Mesenteric fat pad (tissue), 1 donor: ENCODE measurements around the gene SORT1. TPM values are rescaled to one million over a fixed set of nuclear protein-coding genes. Genes with fewer than 3 reads are reported as not detected.

Experiments used
- DNase-seq: peaks from one replicate; pipeline ENCODE4 v3.0.0-alpha.2; 2020; ENCODE audit warnings: low spot score
- total RNA-seq: library from RNA; stranded (reverse); fragmentation: NEBNext Ultra II Directional; extraction: Animal tissue kit (Norgen Biotek cat#: 25700); gene quantifications from one replicate; pipeline ENCODE4 v1.2.1, GENCODE V29; 2021
- donor health status: DM: yes; HTN: yes; CAD: no.

SORT1 gene
- total RNA-seq, 1 donor from 2014 or later: 169 TPM

GRCh38 chr1:109263597-109264378 lies 133.9 kb downstream of the SORT1 start:
- DNase-seq: peak; percentile 93

GRCh38 chr1:109263234-109263596 lies 134.5 kb downstream of the SORT1 start:
- no peak for DNase-seq

DNA sequence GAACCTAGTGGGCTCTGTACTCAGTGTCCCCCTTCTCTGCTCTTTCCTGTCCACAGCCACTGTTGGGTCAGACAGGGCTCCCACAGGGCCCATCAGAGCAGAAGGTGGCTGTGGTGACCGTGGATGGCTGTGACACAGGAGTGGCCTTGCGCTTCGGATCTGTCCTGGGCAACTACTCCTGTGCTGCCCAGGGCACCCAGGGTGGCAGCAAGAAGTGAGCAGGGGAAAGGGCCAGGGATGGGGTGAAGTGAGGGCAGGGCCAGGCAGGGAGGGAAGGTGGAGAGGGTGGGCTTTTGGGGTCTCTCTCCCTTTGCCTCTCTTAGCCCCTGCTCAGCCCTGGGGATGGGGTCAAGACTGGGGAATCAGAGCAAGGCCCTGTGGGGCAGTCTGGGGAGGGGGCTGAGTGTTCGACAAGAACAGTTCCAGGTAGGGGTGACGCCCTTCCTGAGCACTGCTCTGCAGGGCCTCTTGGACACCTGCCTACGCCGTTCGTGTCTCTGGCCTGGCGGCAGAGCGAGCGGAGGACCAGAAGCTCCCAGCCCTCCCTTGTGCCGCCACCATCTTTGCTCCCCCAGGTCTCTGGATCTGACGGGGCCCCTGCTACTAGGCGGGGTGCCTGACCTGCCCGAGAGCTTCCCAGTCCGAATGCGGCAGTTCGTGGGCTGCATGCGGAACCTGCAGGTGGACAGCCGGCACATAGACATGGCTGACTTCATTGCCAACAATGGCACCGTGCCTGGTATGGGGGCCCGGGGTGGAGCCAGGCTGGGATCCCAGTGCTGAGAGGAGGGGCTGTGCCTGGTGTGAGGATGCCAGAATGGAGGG lies 135.3 kb downstream of the SORT1 start:
- DNase-seq: no peak

DNA sequence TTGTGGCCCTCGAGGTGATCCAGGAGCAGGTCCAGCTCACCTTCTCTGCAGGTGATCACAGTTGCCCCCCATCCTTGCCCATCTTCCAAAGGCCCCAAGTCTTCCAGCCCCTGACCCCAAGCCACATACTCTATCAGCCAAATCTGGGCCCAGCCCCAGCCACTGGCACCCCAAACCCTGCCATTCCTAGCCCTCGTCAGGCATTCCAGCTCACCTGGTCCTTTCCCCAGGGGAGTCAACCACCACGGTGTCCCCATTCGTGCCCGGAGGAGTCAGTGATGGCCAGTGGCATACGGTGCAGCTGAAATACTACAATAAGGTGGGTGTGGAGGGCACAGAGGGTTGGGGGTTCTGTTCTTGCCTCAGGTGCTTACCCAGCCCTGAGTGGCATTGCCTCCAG lies 136.1 kb downstream of the SORT1 start:
- no peak for DNase-seq

DNA sequence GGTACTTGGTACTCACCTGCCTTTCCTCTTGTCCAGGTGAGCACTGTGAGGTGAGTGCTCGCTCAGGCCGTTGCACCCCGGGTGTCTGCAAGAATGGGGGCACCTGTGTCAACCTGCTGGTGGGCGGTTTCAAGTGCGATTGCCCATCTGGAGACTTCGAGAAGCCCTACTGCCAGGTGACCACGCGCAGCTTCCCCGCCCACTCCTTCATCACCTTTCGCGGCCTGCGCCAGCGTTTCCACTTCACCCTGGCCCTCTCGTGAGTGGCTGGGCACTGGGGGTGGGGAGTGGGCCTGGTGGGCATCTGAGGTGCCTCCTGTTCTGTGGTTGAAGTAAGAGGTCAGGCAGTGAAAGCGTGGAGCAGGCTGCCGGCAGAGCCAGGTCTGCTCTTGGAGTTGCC lies 136.7 kb downstream of the SORT1 start:
- DNase-seq: no peak

GRCh38 chr1:109259674-109260557 lies 137.8 kb downstream of the SORT1 start:
- DNase-seq: no peak

Other genes starting within 250 kb of the SORT1 start
- gene SARS1, start 184.0 kb downstream of the SORT1 start, total RNA-seq: 119 TPM
- 1.5 TPM for gene CELSR2, start 148.4 kb downstream of the SORT1 start, total RNA-seq
- 0.90 TPM for gene PSRC1, start 114.8 kb downstream of the SORT1 start, total RNA-seq
- gene MYBPHL, start 90.9 kb downstream of the SORT1 start, total RNA-seq: not detected
- gene PSMA5, start 28.5 kb upstream of the SORT1 start, total RNA-seq: 63.9 TPM
- gene SYPL2, start 68.6 kb upstream of the SORT1 start, total RNA-seq: 7.3 TPM
- 3.0 TPM for gene ATXN7L2, start 86.0 kb upstream of the SORT1 start, total RNA-seq
- 8.9 TPM for gene CYB561D1, start 96.2 kb upstream of the SORT1 start, total RNA-seq
- 7.4 TPM for gene AMIGO1, start 111.8 kb upstream of the SORT1 start, total RNA-seq
- gene GPR61, start 142.0 kb upstream of the SORT1 start, total RNA-seq: not detected
- gene GNAI3, start 150.7 kb upstream of the SORT1 start, total RNA-seq: 8.7 TPM
- gene GNAT2, start 221.7 kb upstream of the SORT1 start, total RNA-seq: not detected
- gene AMPD2, start 221.9 kb upstream of the SORT1 start, total RNA-seq: 63.1 TPM